HFF-Myc (cell line): ENCODE measurements around the gene EVC2.

Experiments
- DNase-seq: peaks from one replicate; pipeline ENCODE4 v3.0.0-alpha.2; 2011; ENCODE audit warnings: low read depth; ENCODE audit errors: extremely low read depth
- H3K4me3 ChIP-seq: replicated peaks from 2 replicates; pipeline ENCODE4 v1.5.1; 2011; ENCODE audit warnings: low read depth, mild to moderate bottlenecking, control low read depth, low read length
- TF ChIP-seq, protein P1 (sequence below): IDR thresholded peaks from 2 replicates; pipeline ENCODE4 v1.5.1; 2012; ENCODE audit warnings: mild to moderate bottlenecking, low read depth, low read length, control low read depth; ENCODE audit errors: missing control alignments

Gene EVC2

DNA sequence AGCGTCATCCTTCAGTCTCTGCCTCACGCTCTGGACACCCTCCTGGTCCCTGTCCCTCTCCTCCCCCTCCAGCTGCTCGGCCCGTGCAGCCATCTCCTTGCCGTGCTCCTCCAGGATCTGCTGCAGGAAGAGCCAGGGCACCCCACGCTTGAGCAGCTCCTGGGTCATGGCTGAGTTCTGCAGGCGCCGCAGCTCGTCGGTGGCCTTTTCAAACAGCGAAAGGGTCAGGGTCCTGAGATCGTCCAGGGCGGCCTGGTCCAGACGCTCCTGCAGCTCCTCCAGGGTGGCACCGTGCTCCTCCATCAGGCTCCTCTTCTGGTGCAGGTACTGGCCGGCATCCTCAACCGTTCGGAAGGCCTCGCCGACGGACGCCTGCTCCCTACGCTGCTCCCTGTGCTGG lies 85.8 kb downstream of the EVC2 start:
- TF ChIP-seq, protein P1, sequence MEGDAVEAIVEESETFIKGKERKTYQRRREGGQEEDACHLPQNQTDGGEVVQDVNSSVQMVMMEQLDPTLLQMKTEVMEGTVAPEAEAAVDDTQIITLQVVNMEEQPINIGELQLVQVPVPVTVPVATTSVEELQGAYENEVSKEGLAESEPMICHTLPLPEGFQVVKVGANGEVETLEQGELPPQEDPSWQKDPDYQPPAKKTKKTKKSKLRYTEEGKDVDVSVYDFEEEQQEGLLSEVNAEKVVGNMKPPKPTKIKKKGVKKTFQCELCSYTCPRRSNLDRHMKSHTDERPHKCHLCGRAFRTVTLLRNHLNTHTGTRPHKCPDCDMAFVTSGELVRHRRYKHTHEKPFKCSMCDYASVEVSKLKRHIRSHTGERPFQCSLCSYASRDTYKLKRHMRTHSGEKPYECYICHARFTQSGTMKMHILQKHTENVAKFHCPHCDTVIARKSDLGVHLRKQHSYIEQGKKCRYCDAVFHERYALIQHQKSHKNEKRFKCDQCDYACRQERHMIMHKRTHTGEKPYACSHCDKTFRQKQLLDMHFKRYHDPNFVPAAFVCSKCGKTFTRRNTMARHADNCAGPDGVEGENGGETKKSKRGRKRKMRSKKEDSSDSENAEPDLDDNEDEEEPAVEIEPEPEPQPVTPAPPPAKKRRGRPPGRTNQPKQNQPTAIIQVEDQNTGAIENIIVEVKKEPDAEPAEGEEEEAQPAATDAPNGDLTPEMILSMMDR: no peak
- no peak for DNase-seq
- no peak overlapping the region for H3K4me3 ChIP-seq

GRCh38 chr4:5619913-5620625 lies 88.3 kb downstream of the EVC2 start:
- DNase-seq: no peak
- H3K4me3 ChIP-seq: no peak overlapping the region
- TF ChIP-seq, protein P1: no peak

DNA sequence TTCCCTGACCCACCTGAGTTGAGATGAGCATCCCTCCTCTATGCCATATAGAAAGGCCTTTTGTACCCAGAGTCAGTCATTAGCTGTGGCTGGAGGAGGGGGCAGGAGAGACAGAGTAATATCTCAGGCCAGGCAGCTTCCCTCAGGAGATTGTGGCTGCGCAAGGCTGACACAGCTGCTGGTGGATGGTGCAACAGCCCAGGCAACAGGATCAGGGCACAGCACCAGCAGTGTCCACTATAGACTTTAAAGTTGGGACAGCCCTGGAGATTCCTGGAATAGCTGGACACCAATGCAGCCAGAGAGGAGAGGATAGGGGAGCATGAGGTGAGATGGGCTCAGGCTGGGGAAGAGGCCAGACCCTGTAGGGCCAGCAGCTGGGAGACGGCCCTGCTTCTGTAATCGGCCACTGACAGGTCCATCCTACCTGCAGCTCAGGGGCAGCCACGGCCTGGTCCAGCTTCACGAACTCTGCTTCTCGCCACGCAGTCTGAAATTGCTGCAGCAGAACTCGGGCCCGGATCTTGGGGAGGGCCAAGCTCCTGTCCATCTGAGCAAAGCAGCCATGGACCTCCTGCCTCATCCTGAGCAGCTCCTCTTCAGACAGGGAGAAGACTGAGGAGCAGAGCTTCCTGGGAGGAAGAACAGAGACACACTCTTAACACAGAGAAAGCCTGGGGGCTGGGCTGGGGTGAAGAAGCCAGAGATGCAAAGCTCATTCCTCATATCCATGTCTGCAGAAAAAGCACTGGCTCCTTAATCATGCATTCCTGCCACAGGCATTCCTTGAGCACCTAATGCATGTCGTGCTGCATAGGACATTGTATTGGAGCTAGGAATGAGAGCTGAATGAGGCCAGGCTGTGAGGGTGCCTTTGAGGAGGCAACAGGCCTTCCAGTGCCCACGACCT lies 90.1 kb downstream of the EVC2 start:
- TF ChIP-seq, protein P1: no peak
- no peak overlapping the region for H3K4me3 ChIP-seq
- DNase-seq: no peak

DNA sequence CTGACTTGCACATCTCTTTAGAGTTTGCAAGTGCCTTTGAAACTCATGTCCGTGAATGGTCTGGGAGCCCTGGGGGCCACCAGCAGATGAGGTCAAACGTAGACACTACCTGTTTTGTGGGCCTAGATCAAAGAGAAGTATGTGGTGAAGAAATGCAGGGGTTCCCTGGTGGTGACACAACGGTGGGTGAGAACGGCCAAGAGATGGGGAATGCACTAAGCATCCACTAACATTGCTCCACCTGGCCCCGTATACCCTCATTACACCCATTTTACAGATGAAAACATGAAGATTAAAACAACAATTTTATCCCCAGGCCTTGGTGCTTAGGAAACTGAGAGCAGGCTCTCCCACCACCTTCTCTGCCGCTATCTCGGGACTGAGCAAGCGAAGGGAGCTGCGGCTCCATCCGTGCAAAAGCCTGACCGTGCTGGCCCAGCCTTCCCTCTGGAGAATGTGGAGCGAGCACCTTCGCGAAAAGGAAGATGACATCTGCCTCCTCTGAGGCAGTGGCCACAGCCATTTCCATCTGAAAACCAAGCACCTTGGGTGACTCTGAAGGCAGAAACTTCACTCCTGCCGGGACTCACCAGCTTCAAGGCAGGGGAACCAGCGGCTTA lies 91.9 kb downstream of the EVC2 start:
- TF ChIP-seq, protein P1: no peak
- H3K4me3 ChIP-seq: no peak overlapping the region
- DNase-seq: no peak

GRCh38 chr4:5615496-5616075 lies 92.8 kb downstream of the EVC2 start:
- TF ChIP-seq, protein P1: no peak
- no peak for DNase-seq

GRCh38 chr4:5611750-5612149 lies 96.6 kb downstream of the EVC2 start:
- no peak for DNase-seq
- TF ChIP-seq, protein P1: no peak
- H3K4me3 ChIP-seq: no peak overlapping the region

More at GRCh38 chr4:5615496-5616075, 92.8 kb downstream of the EVC2 start:
- H3K4me3 ChIP-seq: no peak overlapping the region
